IPS-18c (cell line): ENCODE data around the gene VIPR2.
"Not testable (repeated sequence)": the region's sequence is repeated elsewhere in the genome, so short reads cannot be mapped to it uniquely, and the experiment has no call there.

Source experiments
- H3K4me3 ChIP-seq: 2 replicates; pipeline ENCODE4 v1.7.0; 2013; ENCODE audit warnings: low read depth, mild to moderate bottlenecking, low read length, moderate library complexity; ENCODE audit not compliant: insufficient read depth
- H3K9me3 ChIP-seq: one replicate; pipeline ENCODE4 v1.6.1; 2013; ENCODE audit warnings: mild to moderate bottlenecking, low read length, moderate library complexity; ENCODE audit not compliant: control insufficient read depth, insufficient read depth

VIPR2 gene

GRCh38 chr7:159092701-159093121 lies 52.0 kb downstream of the VIPR2 start:
- Histone ChIP-seq H3K9me3 (peaks cover 2% of the 10 kb centered on the region), H3K4me3 (no peak overlapping the region)

DNA sequence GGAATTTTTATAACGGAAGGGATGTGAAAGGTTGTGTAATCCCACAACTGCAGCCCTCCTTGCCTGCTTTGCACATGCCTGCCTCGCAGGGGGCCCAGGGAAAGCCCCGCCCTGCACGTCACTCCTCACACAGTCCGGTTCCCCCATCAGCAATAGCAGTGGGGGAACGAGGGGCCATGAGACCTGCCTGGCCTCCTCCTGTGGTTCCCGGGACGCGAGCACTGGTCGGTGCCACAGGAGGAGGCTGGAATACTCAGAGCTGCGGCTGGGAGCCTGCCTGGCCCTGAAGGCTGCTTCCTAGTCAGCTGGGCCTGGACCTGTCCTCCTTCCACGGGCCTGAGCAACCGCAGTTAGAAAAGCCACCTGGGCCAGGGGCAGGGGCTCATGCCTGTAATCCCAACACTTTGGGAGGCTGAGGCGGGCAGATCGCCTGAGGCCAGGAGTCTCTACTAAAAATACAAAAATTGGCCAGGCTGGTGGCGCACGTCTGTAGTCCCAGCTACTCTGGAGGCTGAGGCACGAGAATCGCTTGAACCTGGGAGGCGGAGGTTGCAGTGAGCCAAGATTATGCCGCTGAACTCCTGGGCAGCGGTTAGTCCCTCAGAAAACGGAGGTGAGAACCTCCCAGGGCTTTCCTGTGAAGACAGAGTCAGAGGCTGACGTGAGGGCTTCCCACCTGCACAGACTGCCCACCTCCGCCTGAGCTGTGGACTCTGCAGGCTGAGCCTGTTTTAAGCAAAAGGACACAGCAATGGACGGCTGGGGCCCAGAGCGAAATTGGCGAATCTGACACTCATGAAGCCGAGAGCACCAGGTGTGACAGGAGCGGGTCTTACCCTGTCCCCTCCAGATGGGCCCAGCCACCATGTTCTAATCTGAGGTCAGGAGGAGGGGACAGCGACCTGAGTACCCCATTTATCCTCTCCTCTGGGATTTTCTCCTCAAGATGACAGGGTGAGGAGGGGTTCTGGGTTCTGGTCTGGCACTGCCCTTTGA lies 52.9 kb downstream of the VIPR2 start:
- H3K4me3 ChIP-seq: no peak overlapping the region
- no peaks in the 10 kb centered on the region for H3K9me3 ChIP-seq

- H3K9me3 ChIP-seq: no peaks in the 10 kb centered on the region
- H3K4me3 ChIP-seq: no peak overlapping the region
Observed at GRCh38 chr7:159091041-159091440, 53.6 kb downstream of the VIPR2 start.

DNA sequence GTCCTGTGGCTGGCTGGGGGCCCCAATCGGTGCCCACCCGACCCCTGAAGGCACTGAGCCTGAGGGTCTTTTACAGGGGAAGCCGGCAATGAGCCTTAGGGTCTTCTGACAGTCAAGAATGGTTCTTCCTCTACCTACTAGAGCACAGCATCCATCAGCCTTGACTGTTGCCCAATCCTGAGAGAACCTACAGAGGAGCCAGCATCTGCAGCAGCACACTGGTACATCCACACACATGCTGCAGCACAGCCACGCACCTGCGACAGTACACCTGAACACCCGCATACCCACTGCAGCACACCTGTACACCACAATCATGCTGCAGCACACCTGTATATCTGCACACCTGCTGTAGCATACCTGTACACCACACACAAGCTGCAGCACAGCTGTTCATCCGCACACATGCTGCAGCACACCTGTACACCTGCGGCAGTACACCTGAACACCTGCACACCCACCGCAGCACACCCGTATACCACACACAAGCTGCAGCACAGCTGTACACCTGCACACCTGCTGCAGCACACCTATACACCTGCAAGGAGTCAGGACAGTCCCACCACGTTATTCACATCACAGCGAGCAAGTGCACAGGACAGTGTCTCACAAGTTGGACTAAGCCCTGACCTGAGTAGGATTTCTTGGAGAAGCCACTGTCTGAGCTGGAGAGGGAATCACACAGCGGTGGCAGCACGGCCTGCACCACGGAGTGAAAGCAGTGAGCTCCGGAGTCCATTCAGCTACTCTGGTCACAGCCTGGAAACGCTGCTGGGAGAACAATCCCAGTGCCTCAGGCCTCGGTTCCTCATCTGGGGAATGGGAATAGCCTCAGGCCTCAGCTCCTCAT lies 56.4 kb downstream of the VIPR2 start:
- Histone ChIP-seq H3K4me3 (no peak overlapping the region), H3K9me3 (no peaks in the 10 kb centered on the region)

- H3K9me3 ChIP-seq: no peaks in the 10 kb centered on the region
- H3K4me3 ChIP-seq: no peak overlapping the region
Observed at GRCh38 chr7:159086301-159086925, 58.3 kb downstream of the VIPR2 start.

GRCh38 chr7:159084069-159084801 lies 60.4 kb downstream of the VIPR2 start:
- Histone ChIP-seq H3K9me3 (no peaks in the 10 kb centered on the region), H3K4me3 (no peak overlapping the region)

- no peak overlapping the region for H3K4me3 ChIP-seq
- H3K9me3 ChIP-seq: no peaks in the 10 kb centered on the region
Observed at GRCh38 chr7:159083698-159084068, 61.0 kb downstream of the VIPR2 start.

DNA sequence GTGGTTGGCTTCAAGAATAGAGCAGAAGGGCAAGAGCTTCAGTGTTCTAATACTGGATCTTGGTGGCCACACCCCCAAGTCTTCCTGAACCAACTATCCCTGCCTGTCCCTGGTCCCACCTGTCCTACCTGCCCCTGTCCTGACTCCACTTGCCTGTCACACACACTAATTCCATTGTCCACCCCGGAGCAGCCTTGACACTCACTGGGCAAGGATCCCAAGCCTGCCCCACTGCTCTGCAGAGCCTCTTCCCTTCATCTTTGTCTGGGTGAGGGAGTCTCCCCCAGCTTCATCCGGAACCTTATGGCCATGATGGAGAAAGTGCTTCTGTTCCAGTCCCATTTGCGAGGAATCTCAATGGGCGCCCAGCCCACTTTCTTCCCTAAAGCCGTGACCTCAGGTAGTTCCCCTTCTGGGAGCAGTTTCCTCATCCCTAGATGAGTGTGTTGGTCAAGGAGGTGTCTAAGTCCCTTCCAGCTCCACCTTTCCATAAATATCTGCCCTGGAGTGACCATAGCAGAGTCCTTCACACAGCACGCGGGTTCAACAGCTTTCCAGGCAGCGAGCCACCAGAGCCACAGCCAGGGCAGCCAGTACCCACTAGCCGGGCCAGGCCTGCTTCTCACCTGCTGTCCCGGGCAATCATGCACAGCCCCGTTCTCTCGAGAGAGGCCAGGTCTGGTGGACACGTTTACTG lies 61.5 kb downstream of the VIPR2 start:
- Histone ChIP-seq H3K4me3 (no peak overlapping the region), H3K9me3 (no peaks in the 10 kb centered on the region)

- not testable (repeated sequence) for H3K9me3 ChIP-seq, H3K4me3 ChIP-seq
Observed at GRCh38 chr7:159082075-159082474, 62.6 kb downstream of the VIPR2 start.

DNA sequence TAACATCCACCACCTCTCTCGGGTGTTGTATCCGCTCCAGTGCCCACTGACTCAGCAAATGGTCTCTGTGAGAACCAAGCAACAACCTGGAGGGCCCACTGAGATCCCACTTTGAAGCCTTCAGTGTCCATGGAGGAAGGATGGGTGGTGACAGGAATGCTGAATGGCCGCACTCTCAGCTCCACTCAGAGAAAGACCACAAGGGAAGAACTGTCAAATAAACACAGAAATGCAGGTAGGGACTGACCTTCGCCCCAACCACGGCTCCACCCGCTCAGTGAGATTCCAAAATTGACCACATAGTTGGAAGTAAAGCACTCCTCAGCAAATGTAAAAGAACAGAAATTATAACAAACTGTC lies 65.8 kb downstream of the VIPR2 start:
- H3K4me3 ChIP-seq: no peak overlapping the region
- no peaks in the 10 kb centered on the region for H3K9me3 ChIP-seq

DNA sequence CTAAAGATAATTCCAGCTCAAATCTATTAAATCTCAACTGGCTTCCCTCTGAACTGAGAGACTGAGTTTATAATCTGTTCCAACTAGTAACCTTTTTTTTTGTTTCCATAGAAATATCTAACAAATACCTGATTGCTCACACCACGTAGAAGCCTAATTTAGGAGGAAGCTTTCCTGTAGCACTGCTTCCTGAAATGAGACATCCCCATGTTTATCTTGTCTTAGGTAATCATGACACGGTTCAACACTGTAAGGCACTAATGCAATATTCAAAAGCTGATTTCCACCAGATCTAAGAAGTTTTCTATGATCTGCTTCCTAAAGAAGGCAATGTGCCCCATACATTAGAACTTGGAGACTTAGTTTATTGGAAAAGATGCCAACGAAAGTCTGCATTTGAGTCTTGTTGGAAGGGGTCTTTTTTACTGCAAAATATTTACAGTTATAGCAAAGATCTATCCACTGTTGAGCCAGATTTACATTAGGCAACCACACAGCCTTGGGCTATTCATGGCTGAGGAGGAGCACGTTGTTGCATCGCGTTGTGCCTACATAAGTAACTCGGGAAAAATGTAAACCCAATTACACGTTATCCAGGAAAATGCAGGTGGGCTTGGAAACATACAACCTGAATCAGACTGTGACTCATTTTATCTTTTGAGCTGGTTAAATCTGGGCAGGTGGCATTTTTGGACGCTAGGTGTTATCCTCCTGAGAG lies 66.3 kb downstream of the VIPR2 start:
- Histone ChIP-seq H3K4me3 (no peak overlapping the region), H3K9me3 (no peaks in the 10 kb centered on the region)

DNA sequence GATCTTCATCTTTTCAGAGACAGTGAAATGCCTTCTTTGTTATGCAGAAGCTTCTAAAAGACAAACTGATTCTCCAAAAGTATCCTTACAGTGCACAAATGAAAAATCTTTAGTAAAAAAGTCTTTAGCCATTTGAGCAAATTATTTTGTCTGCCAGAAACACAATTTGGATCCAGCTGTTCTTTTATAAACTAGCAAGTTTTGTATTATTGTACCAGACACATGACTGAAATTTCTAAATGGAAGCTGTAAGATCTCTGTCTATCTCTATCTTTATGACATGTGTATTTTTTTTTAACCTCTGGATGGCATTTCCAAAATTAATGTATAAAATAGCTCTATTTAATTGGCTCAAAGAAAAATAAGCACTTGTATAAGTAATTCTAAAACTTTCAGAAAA lies 68.3 kb downstream of the VIPR2 start:
- H3K4me3 ChIP-seq: no peak overlapping the region

GRCh38 chr7:159075563-159076238 lies 69.0 kb downstream of the VIPR2 start:
- no peaks in the 10 kb centered on the region for H3K9me3 ChIP-seq
- no peak overlapping the region for H3K4me3 ChIP-seq

More for the DNA sequence above, 68.3 kb downstream of the VIPR2 start:
- H3K9me3 ChIP-seq: no peaks in the 10 kb centered on the region

DNA sequence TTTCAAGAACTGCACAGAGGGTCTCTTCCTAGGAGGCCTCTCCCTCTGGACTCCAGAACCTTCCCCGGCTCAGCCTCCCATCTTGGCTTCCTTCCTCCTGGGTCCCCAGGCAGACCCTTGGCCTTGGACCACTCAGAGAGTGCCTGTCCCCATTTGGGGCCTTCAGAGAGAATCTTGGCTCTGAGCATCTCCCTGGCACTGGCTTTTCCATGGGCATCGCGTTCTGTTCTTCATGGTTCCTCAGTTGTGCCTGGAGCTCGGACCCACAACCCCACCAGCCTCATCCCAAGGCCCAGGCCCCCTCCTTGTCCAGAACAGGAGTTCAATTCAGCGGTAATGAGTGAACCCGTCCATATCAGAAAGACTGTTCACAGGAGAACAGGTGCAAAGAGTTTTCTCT lies 73.4 kb downstream of the VIPR2 start:
- Histone ChIP-seq H3K4me3 (no peak overlapping the region), H3K9me3 (no peaks in the 10 kb centered on the region)

GRCh38 chr7:159070431-159071148 lies 74.1 kb downstream of the VIPR2 start:
- H3K9me3 ChIP-seq: no peaks in the 10 kb centered on the region

More at GRCh38 chr7:159070431-159071148, 74.1 kb downstream of the VIPR2 start:
- no peak overlapping the region for H3K4me3 ChIP-seq
